Gastroesophageal sphincter (tissue), 4 donors: ENCODE measurements around the gene PTGR1. TPM values are rescaled to one million over a fixed set of nuclear protein-coding genes. Genes with fewer than 3 reads are reported as not detected.
"Not testable (repeated sequence)": the region's sequence is repeated elsewhere in the genome, so short reads cannot be mapped to it uniquely, and the experiment has no call there.

Experiments
- ATAC-seq: fragments of 150-250 bp; one replicate; pipeline ENCODE4 v1.9.1; 2016; ENCODE audit warnings: mild to moderate bottlenecking, moderate library complexity
- H3K27ac ChIP-seq, 4 donors: fragments of 200-600 bp; sonication (generic) in 3 of 4; 1 replicate in 3 of 4; 2 replicates in 1 of 4; pipeline ENCODE4 v1.5.1; 2016 to 2019
- H3K27me3 ChIP-seq: fragments of 200-600 bp; sonication (generic); one replicate; pipeline ENCODE4 v1.5.1; 2019
- H3K36me3 ChIP-seq, 2 donors: fragments of 200-600 bp; sonication (generic); one replicate each; pipeline ENCODE4 v1.5.1; 2019; ENCODE audit warnings: control low read depth in 1 of 2
- H3K4me1 ChIP-seq, 3 donors: fragments of 200-600 bp; sonication (generic); 1 replicate in 2 of 3; 2 replicates in 1 of 3; pipeline ENCODE4 v1.5.1; 2016 to 2019; ENCODE audit warnings: control low read depth in 2 of 3
- H3K4me3 ChIP-seq, 2 donors: fragments of 200-600 bp; sonication (generic); one replicate each; pipeline ENCODE4 v1.5.1; 2019; ENCODE audit warnings: mild to moderate bottlenecking in 1 of 2, moderate library complexity in 1 of 2
- H3K9me3 ChIP-seq, 3 donors: fragments of 200-600 bp; sonication (generic); one replicate each; pipeline ENCODE4 v1.5.1; 2017 to 2019; ENCODE audit warnings: control low read depth in 2 of 3
- CTCF ChIP-seq, 4 experiments: fragments of 200-600 bp in 2 of 4; fragments of 450-650 bp in 2 of 4; sonication (generic) in 1 of 4; IDR thresholded peaks; one replicate each; pipeline ENCODE4 v1.5.1; 2017 to 2019; ENCODE audit warnings: antibody characterized with exemption in 4 of 4, mild to moderate bottlenecking in 2 of 4, moderate library complexity in 2 of 4
- EP300 ChIP-seq: sonication (generic); formaldehyde crosslinking; IDR thresholded peaks from one replicate; pipeline ENCODE4 v1.6.1; 2017; ENCODE audit warnings: antibody characterized with exemption, mild to moderate bottlenecking
- POLR2A ChIP-seq, 2 donors: fragments of 450-650 bp; IDR thresholded peaks; one replicate each; pipeline ENCODE4 v1.6.1; 2017; ENCODE audit warnings: antibody characterized with exemption in 2 of 2, mild to moderate bottlenecking in 2 of 2, moderate library complexity in 1 of 2
- POLR2AphosphoS5 ChIP-seq: sonication (generic); formaldehyde crosslinking; IDR thresholded peaks from one replicate; pipeline ENCODE4 v1.6.1; 2017; ENCODE audit warnings: antibody characterized with exemption
- WGBS, 2 donors: methylation state at CpG; one replicate each; pipeline ENCODE4 v1.1.5; 2018; ENCODE audit warnings: low coverage in 1 of 2; 5-methylcytosine and 5-hydroxymethylcytosine counted together
- total RNA-seq, 4 donors: library from RNA; depleted of rRNA; stranded (reverse); fragments of >200 nt; gene quantifications; one replicate each; pipeline ENCODE4 v1.1.0, GENCODE V29; 2016

The PTGR1 gene
- total RNA-seq, 4 donors from 2014 or later = 19.1 to 59.6 (median 43.7) TPM

GRCh38 chr9:111561165-111561719 is 38.2 kb downstream of the PTGR1 start:
- H3K4me1 ChIP-seq = no peaks in the 10 kb centered on the region
- TF ChIP-seq CTCF (IDR thresholded peaks at IDR 0.05) (no peak), POLR2A (IDR thresholded peaks at IDR 0.05) (no peak)
- H3K27me3 ChIP-seq = no peaks in the 10 kb centered on the region
- no peak overlapping the region for H3K27ac ChIP-seq
- no peak overlapping the region for H3K4me3 ChIP-seq
- ATAC-seq = no peak
- peaks cover 0 to 17% (median 0%) of the 10 kb centered on the region in 3 donors for H3K9me3 ChIP-seq
- peaks cover 0 to 59% of the 10 kb centered on the region in 2 donors for H3K36me3 ChIP-seq

GRCh38 chr9:111559000-111559610 is 40.3 kb downstream of the PTGR1 start:
- H3K9me3 ChIP-seq = peaks cover 0 to 35% (median 0%) of the 10 kb centered on the region in 3 donors
- no peak for ATAC-seq
- 86 to 87% methylated on average over 7 of the region's 7 CpGs for WGBS, 2 donors
- H3K4me1 ChIP-seq = no peaks in the 10 kb centered on the region
- no peak overlapping the region for H3K4me3 ChIP-seq
- H3K36me3 ChIP-seq = peaks cover 0 to 59% of the 10 kb centered on the region in 2 donors
- H3K27ac ChIP-seq = no peak overlapping the region
- H3K27me3 ChIP-seq = no peaks in the 10 kb centered on the region
- TF ChIP-seq POLR2AphosphoS5 (no peak), POLR2A (IDR thresholded peaks at IDR 0.05) (no peak), EP300 (no peak), CTCF (IDR thresholded peaks at IDR 0.05) (no peak)

- WGBS, 2 donors = 100% methylated on average over 1 to 2 of the region's 2 CpGs
Observed at GRCh38 chr9:111555425-111555824, 44.0 kb downstream of the PTGR1 start.

GRCh38 chr9:111548623-111549022 is 50.8 kb downstream of the PTGR1 start:
- TF ChIP-seq CTCF (IDR thresholded peaks at IDR 0.05) (no peak), POLR2AphosphoS5 (no peak), EP300 (no peak), POLR2A (IDR thresholded peaks at IDR 0.05) (no peak)
- no peak overlapping the region for H3K27ac ChIP-seq
- no peaks in the 10 kb centered on the region for H3K27me3 ChIP-seq
- 81 to 94% methylated on average over 2 of the region's 2 CpGs for WGBS, 2 donors
- H3K4me3 ChIP-seq = no peak overlapping the region
- peaks cover 0 to 99% (median 6%) of the 10 kb centered on the region in 3 donors for H3K9me3 ChIP-seq
- no peak for ATAC-seq
- H3K4me1 ChIP-seq = no peaks in the 10 kb centered on the region
- peaks cover 0 to 97% of the 10 kb centered on the region in 2 donors for H3K36me3 ChIP-seq

More at GRCh38 chr9:111555425-111555824, 44.0 kb downstream of the PTGR1 start:
- ATAC-seq, H3K4me1 ChIP-seq, H3K27ac ChIP-seq, H3K4me3 ChIP-seq, H3K27me3 ChIP-seq: not testable (repeated sequence)
- H3K9me3 ChIP-seq = peaks cover 0 to 71% (median 0%) of the 10 kb centered on the region in 3 donors
- H3K36me3 ChIP-seq = peaks cover 0 to 65% of the 10 kb centered on the region in 2 donors

- Histone ChIP-seq H3K9me3 (peaks cover 5 to 100% (median 8%) of the 10 kb centered on the region in 3 donors), H3K4me1 (no peaks in the 10 kb centered on the region), H3K27me3 (no peaks in the 10 kb centered on the region), H3K36me3 (peaks cover 24 to 93% of the 10 kb centered on the region in 2 donors), H3K4me3 (no peak overlapping the region), H3K27ac (no peak overlapping the region)
- ATAC-seq = no peak
- TF ChIP-seq POLR2AphosphoS5 = no peak
- TF ChIP-seq POLR2A (IDR thresholded peaks at IDR 0.05) = no peak
- TF ChIP-seq CTCF (IDR thresholded peaks at IDR 0.05) = no peak
- TF ChIP-seq EP300 = no peak
- WGBS, 2 donors = 97% methylated on average over 7 to 11 of the region's 11 CpGs
Observed at GRCh38 chr9:111542497-111543254, 56.8 kb downstream of the PTGR1 start.
